HepG2 (cell line): ENCODE results near the gene OPRD1. TPM values are rescaled to one million over a fixed set of nuclear protein-coding genes. Genes with fewer than 3 reads are reported as not detected.

Experiments
- NPAS2 ChIP-seq: sonication (generic); formaldehyde crosslinking; IDR thresholded peaks from 2 replicates; pipeline ENCODE4 v1.8.0; 2022; ENCODE audit warnings: mild to moderate bottlenecking, missing genetic modification reagents, borderline replicate concordance
- PHB2 ChIP-seq: fragments of 450-650 bp; IDR thresholded peaks from 2 replicates; pipeline ENCODE4 v1.6.1; 2018; ENCODE audit not compliant: partially characterized antibody
- PRPF4 ChIP-seq: fragments of 200-400 bp; formaldehyde crosslinking; IDR thresholded peaks from 2 replicates; pipeline ENCODE4 v1.6.1; 2016; ENCODE audit warnings: low read length, low read depth; ENCODE audit not compliant: poor library complexity, severe bottlenecking
- THYN1 ChIP-seq: sonication (generic); formaldehyde crosslinking; IDR thresholded peaks from 2 replicates; pipeline ENCODE4 v1.8.1; 2023; ENCODE audit warnings: low read depth, mild to moderate bottlenecking, moderate library complexity, missing genetic modification reagents, borderline replicate concordance
- ZNF567 ChIP-seq: sonication (generic); formaldehyde crosslinking; IDR thresholded peaks from 2 replicates; pipeline ENCODE4 v1.8.1; 2023; ENCODE audit warnings: mild to moderate bottlenecking, missing genetic modification reagents, borderline replicate concordance
- ZNF788 ChIP-seq: sonication (generic); formaldehyde crosslinking; IDR thresholded peaks from 2 replicates; pipeline ENCODE4 v1.5.0; 2020; ENCODE audit warnings: mild to moderate bottlenecking, missing genetic modification reagents, borderline replicate concordance
- polyA plus RNA-seq, 8 experiments: library from polyadenylated mRNA; depleted of rRNA in 3 of 8; stranded (reverse) in 7 of 8; unstranded in 1 of 8; fragments of >200 nt; fragmentation: Illumina TruSeq in 4 of 8; extraction: Trizol in 4 of 8; gene quantifications; 2 replicates each; pipeline versions ENCODE4 v1.2.1 to v1.2.3, GENCODE V29; 2011 to 2016; ENCODE audit warnings: low read depth in 4 of 8, missing spikeins in 1 of 8, mixed read lengths in 1 of 8; ENCODE audit not compliant: insufficient read depth in 1 of 8
- total RNA-seq, 5 experiments: library from RNA; depleted of rRNA; stranded (reverse); fragments of >200 nt; fragmentation: Illumina TruSeq; extraction: Trizol; gene quantifications; 2 replicates each; pipeline ENCODE4 v1.2.3, GENCODE V29; 2016; ENCODE audit warnings: low read depth in 1 of 5
- TF ChIP-seq, protein P1 (sequence below), 2 experiments: fragments of 450-650 bp in 1 of 2; sonication (generic) in 1 of 2; formaldehyde crosslinking in 1 of 2; IDR thresholded peaks; 2 replicates each; pipeline versions ENCODE4 v1.6.1 to v1.8.0; 2016 to 2022; ENCODE audit warnings: antibody characterized with exemption in 1 of 2, mild to moderate bottlenecking in 1 of 2, missing genetic modification reagents in 1 of 2
- TF ChIP-seq, protein P2 (sequence below), 2 experiments: sonication (generic) in 1 of 2; formaldehyde crosslinking in 1 of 2; IDR thresholded peaks; 2 replicates each; pipeline versions ENCODE4 v1.6.1 to v1.9.0; 2014 to 2022; ENCODE audit warnings: antibody characterized with exemption in 1 of 2, borderline replicate concordance in 1 of 2, inconsistent platforms in 1 of 2, low read depth in 1 of 2, missing genetic modification reagents in 1 of 2
- TF ChIP-seq, protein P3 (sequence below): IDR thresholded peaks from 2 replicates; pipeline ENCODE4 v1.6.1; 2016; ENCODE audit warnings: missing compliant biosample characterization, missing genetic modification reagents, borderline replicate concordance
- TF ChIP-seq, protein P4 (sequence below): IDR thresholded peaks from 2 replicates; pipeline ENCODE4 v1.6.1; 2016; ENCODE audit warnings: mild to moderate bottlenecking, missing biosample characterization, missing genetic modification reagents

Gene OPRD1
- total and polyA plus RNA-seq, 2 of the 13 experiments (the other 11 are each of a cell fraction or from before 2014, with no cell fraction given) = 0.02 to 0.03 TPM

DNA sequence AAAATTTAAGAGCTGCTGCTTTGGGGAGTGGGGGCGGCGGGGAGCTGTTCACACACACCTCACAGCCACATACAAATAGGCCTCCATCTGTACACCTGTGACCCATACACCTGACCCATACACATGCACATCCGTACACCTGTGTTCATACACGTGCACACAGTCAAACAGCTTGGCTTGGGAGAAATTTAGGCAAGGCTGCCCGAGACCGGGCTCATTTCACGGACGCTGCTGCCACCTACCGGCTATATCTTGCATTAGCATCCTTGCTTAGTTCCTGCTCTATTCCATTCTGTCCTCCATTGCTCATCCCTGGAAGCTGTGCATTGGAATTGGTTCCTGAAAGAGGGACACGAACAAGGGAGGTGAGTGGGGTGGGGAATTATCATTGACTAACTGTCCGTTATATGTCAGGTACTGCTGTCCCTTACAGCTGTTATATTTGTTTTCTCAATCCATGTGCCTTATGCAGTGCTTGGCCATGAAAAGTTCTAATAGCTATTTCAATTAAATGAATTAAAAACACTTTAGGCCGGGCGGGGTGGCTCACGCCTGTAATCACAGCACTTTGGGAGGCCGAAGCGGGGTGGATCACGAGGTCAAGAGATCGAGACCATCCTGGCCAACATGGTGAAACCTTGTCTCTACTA lies 65.3 kb downstream of the OPRD1 start (continued):
- TF ChIP-seq, protein P1, sequence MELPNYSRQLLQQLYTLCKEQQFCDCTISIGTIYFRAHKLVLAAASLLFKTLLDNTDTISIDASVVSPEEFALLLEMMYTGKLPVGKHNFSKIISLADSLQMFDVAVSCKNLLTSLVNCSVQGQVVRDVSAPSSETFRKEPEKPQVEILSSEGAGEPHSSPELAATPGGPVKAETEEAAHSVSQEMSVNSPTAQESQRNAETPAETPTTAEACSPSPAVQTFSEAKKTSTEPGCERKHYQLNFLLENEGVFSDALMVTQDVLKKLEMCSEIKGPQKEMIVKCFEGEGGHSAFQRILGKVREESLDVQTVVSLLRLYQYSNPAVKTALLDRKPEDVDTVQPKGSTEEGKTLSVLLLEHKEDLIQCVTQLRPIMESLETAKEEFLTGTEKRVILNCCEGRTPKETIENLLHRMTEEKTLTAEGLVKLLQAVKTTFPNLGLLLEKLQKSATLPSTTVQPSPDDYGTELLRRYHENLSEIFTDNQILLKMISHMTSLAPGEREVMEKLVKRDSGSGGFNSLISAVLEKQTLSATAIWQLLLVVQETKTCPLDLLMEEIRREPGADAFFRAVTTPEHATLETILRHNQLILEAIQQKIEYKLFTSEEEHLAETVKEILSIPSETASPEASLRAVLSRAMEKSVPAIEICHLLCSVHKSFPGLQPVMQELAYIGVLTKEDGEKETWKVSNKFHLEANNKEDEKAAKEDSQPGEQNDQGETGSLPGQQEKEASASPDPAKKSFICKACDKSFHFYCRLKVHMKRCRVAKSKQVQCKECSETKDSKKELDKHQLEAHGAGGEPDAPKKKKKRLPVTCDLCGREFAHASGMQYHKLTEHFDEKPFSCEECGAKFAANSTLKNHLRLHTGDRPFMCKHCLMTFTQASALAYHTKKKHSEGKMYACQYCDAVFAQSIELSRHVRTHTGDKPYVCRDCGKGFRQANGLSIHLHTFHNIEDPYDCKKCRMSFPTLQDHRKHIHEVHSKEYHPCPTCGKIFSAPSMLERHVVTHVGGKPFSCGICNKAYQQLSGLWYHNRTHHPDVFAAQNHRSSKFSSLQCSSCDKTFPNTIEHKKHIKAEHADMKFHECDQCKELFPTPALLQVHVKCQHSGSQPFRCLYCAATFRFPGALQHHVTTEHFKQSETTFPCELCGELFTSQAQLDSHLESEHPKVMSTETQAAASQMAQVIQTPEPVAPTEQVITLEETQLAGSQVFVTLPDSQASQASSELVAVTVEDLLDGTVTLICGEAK (IDR thresholded peaks at IDR 0.05) = no peak
- TF ChIP-seq, protein P1 (CRISPR knock-in tag; IDR thresholded peaks at IDR 0.05) = no peak
- no peak for TF ChIP-seq PHB2
- no peak for TF ChIP-seq THYN1 (CRISPR knock-in tag)
- TF ChIP-seq, protein P2, sequence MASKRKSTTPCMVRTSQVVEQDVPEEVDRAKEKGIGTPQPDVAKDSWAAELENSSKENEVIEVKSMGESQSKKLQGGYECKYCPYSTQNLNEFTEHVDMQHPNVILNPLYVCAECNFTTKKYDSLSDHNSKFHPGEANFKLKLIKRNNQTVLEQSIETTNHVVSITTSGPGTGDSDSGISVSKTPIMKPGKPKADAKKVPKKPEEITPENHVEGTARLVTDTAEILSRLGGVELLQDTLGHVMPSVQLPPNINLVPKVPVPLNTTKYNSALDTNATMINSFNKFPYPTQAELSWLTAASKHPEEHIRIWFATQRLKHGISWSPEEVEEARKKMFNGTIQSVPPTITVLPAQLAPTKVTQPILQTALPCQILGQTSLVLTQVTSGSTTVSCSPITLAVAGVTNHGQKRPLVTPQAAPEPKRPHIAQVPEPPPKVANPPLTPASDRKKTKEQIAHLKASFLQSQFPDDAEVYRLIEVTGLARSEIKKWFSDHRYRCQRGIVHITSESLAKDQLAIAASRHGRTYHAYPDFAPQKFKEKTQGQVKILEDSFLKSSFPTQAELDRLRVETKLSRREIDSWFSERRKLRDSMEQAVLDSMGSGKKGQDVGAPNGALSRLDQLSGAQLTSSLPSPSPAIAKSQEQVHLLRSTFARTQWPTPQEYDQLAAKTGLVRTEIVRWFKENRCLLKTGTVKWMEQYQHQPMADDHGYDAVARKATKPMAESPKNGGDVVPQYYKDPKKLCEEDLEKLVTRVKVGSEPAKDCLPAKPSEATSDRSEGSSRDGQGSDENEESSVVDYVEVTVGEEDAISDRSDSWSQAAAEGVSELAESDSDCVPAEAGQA (IDR thresholded peaks at IDR 0.05; ENCODE audit: low read depth) = no peak
- TF ChIP-seq, protein P2 (CRISPR knock-in tag; IDR thresholded peaks at IDR 0.05; ENCODE audit: borderline replicate concordance) = no peak
- TF ChIP-seq, protein P3, sequence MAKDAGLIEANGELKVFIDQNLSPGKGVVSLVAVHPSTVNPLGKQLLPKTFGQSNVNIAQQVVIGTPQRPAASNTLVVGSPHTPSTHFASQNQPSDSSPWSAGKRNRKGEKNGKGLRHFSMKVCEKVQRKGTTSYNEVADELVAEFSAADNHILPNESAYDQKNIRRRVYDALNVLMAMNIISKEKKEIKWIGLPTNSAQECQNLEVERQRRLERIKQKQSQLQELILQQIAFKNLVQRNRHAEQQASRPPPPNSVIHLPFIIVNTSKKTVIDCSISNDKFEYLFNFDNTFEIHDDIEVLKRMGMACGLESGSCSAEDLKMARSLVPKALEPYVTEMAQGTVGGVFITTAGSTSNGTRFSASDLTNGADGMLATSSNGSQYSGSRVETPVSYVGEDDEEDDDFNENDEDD (CRISPR knock-in tag) = no peak
- TF ChIP-seq, protein P4, sequence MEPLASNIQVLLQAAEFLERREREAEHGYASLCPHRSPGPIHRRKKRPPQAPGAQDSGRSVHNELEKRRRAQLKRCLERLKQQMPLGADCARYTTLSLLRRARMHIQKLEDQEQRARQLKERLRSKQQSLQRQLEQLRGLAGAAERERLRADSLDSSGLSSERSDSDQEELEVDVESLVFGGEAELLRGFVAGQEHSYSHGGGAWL (CRISPR knock-in tag) = no peak
- TF ChIP-seq ZNF567 (CRISPR knock-in tag) = no peak
- TF ChIP-seq NPAS2 (CRISPR knock-in tag) = no peak
- TF ChIP-seq PRPF4 = no peak
- TF ChIP-seq ZNF788 = peak; percentile 46; the same call in 1 of the 2 replicates
